Osteocyte (in vitro differentiated cells): ENCODE data around the gene NSD1. TPM values are rescaled to one million over a fixed set of nuclear protein-coding genes. Genes with fewer than 3 reads are reported as not detected.

ENCODE experiments used
- DNase-seq: peaks from one replicate; pipeline ENCODE4 v3.0.0; 2021; ENCODE audit warnings: mixed read lengths; ENCODE audit not compliant: unreplicated experiment; ENCODE audit errors: extremely low spot score
- H3K27ac Mint-ChIP-seq: one replicate; pipeline ENCODE4 v1.8.0; 2021; ENCODE audit warnings: mild to moderate bottlenecking, mixed read lengths; ENCODE audit not compliant: unreplicated experiment
- H3K27me3 Mint-ChIP-seq: one replicate; pipeline ENCODE4 v1.8.0; 2021; ENCODE audit warnings: mixed read lengths; ENCODE audit not compliant: unreplicated experiment
- H3K36me3 Mint-ChIP-seq: one replicate; pipeline ENCODE4 v1.8.0; 2021; ENCODE audit warnings: mixed read lengths; ENCODE audit not compliant: unreplicated experiment
- H3K4me1 Mint-ChIP-seq: one replicate; pipeline ENCODE4 v1.8.0; 2021; ENCODE audit warnings: mixed read lengths; ENCODE audit not compliant: unreplicated experiment
- H3K4me3 Mint-ChIP-seq: one replicate; pipeline ENCODE4 v1.8.0; 2021; ENCODE audit warnings: mild to moderate bottlenecking, moderate library complexity, mixed read lengths; ENCODE audit not compliant: unreplicated experiment
- H3K9me3 Mint-ChIP-seq: one replicate; pipeline ENCODE4 v1.8.0; 2021; ENCODE audit warnings: mixed read lengths; ENCODE audit not compliant: unreplicated experiment
- CTCF ChIP-seq: fragments of 200-600 bp; sonication (generic); IDR thresholded peaks from 2 replicates; pipeline ENCODE4 v1.5.0; 2021; ENCODE audit warnings: antibody characterized with exemption, mild to moderate bottlenecking, moderate library complexity
- total RNA-seq: library from RNA; stranded (reverse); gene quantifications from 2 replicates; pipeline ENCODE4 v1.2.1, GENCODE V29; 2021

Gene NSD1
- total RNA-seq, 1 donor from 2014 or later = 74.7 TPM

DNA sequence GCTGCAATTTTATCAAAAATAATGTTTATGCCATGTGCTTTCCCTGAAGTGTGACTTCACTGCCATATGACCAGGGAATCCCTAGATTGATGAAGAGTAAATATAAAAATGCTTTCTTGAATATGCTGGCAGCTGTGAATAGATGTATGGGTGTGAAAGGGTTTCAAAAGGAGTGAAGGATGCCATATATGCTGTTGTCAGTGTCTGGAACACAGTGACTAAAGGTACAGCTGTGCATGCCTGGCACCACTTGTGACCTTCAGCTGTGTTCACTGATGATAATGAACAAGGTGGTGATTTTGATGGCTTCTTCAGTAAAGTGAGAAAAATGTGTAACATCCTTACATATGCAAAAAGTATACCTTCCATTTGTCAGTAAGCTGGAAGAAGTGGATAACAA is 100.2 kb downstream of the NSD1 start:
- H3K36me3 Mint-ChIP-seq = peaks cover 22% of the 10 kb centered on the region

DNA sequence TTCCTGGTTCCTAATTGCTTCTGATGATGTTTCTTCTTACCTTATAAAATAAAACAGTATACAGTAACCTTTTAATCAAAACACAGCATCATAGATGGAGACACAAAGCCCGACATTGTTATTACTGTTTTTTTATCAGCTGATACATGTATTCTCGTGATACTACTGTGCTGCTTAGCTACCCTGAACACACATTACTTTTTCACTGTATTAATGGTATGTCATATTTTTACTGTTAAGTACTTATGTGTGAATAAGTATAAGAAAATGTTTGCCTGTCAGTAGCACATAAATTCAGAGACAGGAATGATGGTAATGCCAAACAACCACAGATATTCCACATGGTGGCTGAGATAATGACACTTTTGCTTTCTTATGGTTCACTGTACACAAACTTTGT is 101.3 kb downstream of the NSD1 start:
- peak overlapping the region; percentile 88 for H3K27ac Mint-ChIP-seq
- peaks cover 27% of the 10 kb centered on the region for H3K36me3 Mint-ChIP-seq
- no peaks in the 10 kb centered on the region for H3K27me3 Mint-ChIP-seq
- H3K4me1 Mint-ChIP-seq = peaks cover 40% of the 10 kb centered on the region
- H3K9me3 Mint-ChIP-seq = no peaks in the 10 kb centered on the region
- DNase-seq = no peak
- TF ChIP-seq CTCF = no peak
- H3K4me3 Mint-ChIP-seq = no peak overlapping the region

More for the DNA sequence above, 100.2 kb downstream of the NSD1 start:
- Mint-ChIP-seq H3K27me3 (no peaks in the 10 kb centered on the region), H3K27ac (peak overlapping the region; percentile 88), H3K9me3 (no peaks in the 10 kb centered on the region), H3K4me3 (no peak overlapping the region), H3K4me1 (peaks cover 40% of the 10 kb centered on the region)
- TF ChIP-seq CTCF = no peak
- no peak for DNase-seq

DNA sequence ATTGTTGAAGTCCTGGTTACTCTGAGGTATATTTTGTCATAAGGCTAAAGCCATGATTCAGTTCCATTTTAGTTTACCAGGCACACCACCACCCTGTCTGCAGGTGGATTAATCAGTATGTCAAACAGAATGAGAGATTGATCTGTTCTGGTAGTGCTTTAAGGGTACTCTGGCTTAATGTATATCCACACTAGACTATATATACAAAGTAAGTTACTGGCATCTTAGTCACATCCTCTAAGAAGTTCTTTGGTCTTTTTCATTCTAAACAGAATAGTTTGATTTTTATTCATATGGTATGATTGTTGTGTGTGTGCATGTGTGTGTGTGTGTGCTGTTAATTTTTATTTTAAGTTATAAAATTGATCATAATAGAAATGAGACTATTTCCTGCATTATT is 108.2 kb downstream of the NSD1 start:
- Mint-ChIP-seq H3K36me3 (peaks cover 45% of the 10 kb centered on the region), H3K9me3 (no peaks in the 10 kb centered on the region), H3K4me3 (no peak overlapping the region), H3K4me1 (peaks cover 3% of the 10 kb centered on the region), H3K27me3 (no peaks in the 10 kb centered on the region), H3K27ac (no peak overlapping the region)
- DNase-seq = no peak
- TF ChIP-seq CTCF = no peak

- no peak overlapping the region for H3K4me3 Mint-ChIP-seq
- TF ChIP-seq CTCF = no peak
- H3K27ac Mint-ChIP-seq = no peak overlapping the region
- H3K27me3 Mint-ChIP-seq = no peaks in the 10 kb centered on the region
- peaks cover 50% of the 10 kb centered on the region for H3K36me3 Mint-ChIP-seq
- no peaks in the 10 kb centered on the region for H3K9me3 Mint-ChIP-seq
- H3K4me1 Mint-ChIP-seq = peaks cover 3% of the 10 kb centered on the region
- DNase-seq = no peak
Measured at GRCh38 chr5:177242304-177242703, 108.7 kb downstream of the NSD1 start.

- no peak for TF ChIP-seq CTCF
- H3K36me3 Mint-ChIP-seq = peaks cover 46% of the 10 kb centered on the region
- H3K27me3 Mint-ChIP-seq = no peaks in the 10 kb centered on the region
- no peak for DNase-seq
- H3K4me3 Mint-ChIP-seq = no peak overlapping the region
- peaks cover 3% of the 10 kb centered on the region for H3K4me1 Mint-ChIP-seq
- no peaks in the 10 kb centered on the region for H3K9me3 Mint-ChIP-seq
- no peak overlapping the region for H3K27ac Mint-ChIP-seq
Measured at GRCh38 chr5:177249761-177250537, 116.4 kb downstream of the NSD1 start.
